Measurements from ENCODE around the gene ZNF662. TPM values are rescaled to one million over a fixed set of nuclear protein-coding genes. Genes with fewer than 3 reads are reported as not detected.

ZNF662 gene
- total RNA-seq, 4 donors from 2014 or later: 8.5 to 14.2 (median 9.8) TPM

- TF ChIP-seq POLR2A (IDR thresholded peaks at IDR 0.05): no peak
- H3K9me3 ChIP-seq: no peaks in the 10 kb centered on the region
- intact Hi-C loops (cut with DNase I): no loop called here
- no peak for DNase-seq
- 83% methylated on average over 6 to 10 of the region's 13 CpGs for WGBS, 2 donors
- no peaks in the 10 kb centered on the region for H3K27me3 ChIP-seq
- H3K4me1 ChIP-seq: no peaks in the 10 kb centered on the region
- H3K27ac ChIP-seq: no peak within 1 kb of the TSS
- H3K36me3 ChIP-seq: no peaks in the 10 kb centered on the region
- no peak within 1 kb of the TSS for H3K4me3 ChIP-seq (replicated peaks in 1 of 3)
Measured at GRCh38 chr3:42875325-42876151, 30.4 kb upstream of the ZNF662 start, which contains the start of gene CYP8B1. Gene CYP8B1 (minus strand): TSS chr3:42875879. CDS start chr3:42875816, 63 bp downstream.

GRCh38 chr3:42876401-42876800 lies 29.5 kb upstream of the ZNF662 start:
- no peak for TF ChIP-seq POLR2A (IDR thresholded peaks at IDR 0.05)
- no peak for TF ChIP-seq CTCF (IDR thresholded peaks at IDR 0.05)
- intact Hi-C loops (cut with DNase I): no loop called here
- no peaks in the 10 kb centered on the region for H3K9me3 ChIP-seq
- WGBS, 2 donors: 45 to 55% methylated on average over 1 of the region's 1 CpG
- no peaks in the 10 kb centered on the region for H3K27me3 ChIP-seq
- H3K36me3 ChIP-seq: no peaks in the 10 kb centered on the region
- H3K27ac ChIP-seq: no peak overlapping the region
- no peak overlapping the region for H3K4me3 ChIP-seq (replicated peaks in 1 of 3)
- no peak for DNase-seq
- peaks cover 3 to 4% of the 10 kb centered on the region in 2 donors for H3K4me1 ChIP-seq

GRCh38 chr3:42876940-42877720 lies 28.8 kb upstream of the ZNF662 start:
- intact Hi-C loops (cut with DNase I): no loop called here
- Histone ChIP-seq H3K4me3 (replicated peaks in 1 of 3) (no peak overlapping the region), H3K36me3 (no peaks in the 10 kb centered on the region), H3K9me3 (no peaks in the 10 kb centered on the region), H3K4me1 (peaks cover 5 to 7% of the 10 kb centered on the region in 2 donors), H3K27ac (no peak overlapping the region), H3K27me3 (no peaks in the 10 kb centered on the region)
- no peak for TF ChIP-seq CTCF (IDR thresholded peaks at IDR 0.05)
- no peak for TF ChIP-seq POLR2A (IDR thresholded peaks at IDR 0.05)
- 77% methylated on average over 7 of the region's 7 CpGs for WGBS, 2 donors
- DNase-seq: no peak

GRCh38 chr3:42877881-42878280 lies 28.1 kb upstream of the ZNF662 start:
- intact Hi-C loops (cut with DNase I): no loop called here
- 87 to 89% methylated on average over 2 of the region's 2 CpGs for WGBS, 2 donors
- TF ChIP-seq POLR2A (IDR thresholded peaks at IDR 0.05) (no peak), CTCF (IDR thresholded peaks at IDR 0.05) (no peak)
- no peak overlapping the region for H3K4me3 ChIP-seq (replicated peaks in 1 of 3)
- no peaks in the 10 kb centered on the region for H3K36me3 ChIP-seq
- peaks cover 5 to 7% of the 10 kb centered on the region in 2 donors for H3K4me1 ChIP-seq
- no peaks in the 10 kb centered on the region for H3K27me3 ChIP-seq
- no peak overlapping the region for H3K27ac ChIP-seq
- no peaks in the 10 kb centered on the region for H3K9me3 ChIP-seq
- no peak for DNase-seq

- 84 to 86% methylated on average over 9 of the region's 9 CpGs for WGBS, 2 donors
- DNase-seq: no peak
- TF ChIP-seq POLR2A (IDR thresholded peaks at IDR 0.05) (no peak), CTCF (IDR thresholded peaks at IDR 0.05) (no peak)
- Histone ChIP-seq H3K27me3 (no peaks in the 10 kb centered on the region), H3K4me3 (replicated peaks in 1 of 3) (peak overlapping the region in 1 of 3 donors; percentile 76), H3K27ac (peak overlapping the region in 1 of 3 donors; percentile 81), H3K4me1 (peaks cover 5 to 7% of the 10 kb centered on the region in 2 donors), H3K9me3 (no peaks in the 10 kb centered on the region), H3K36me3 (no peaks in the 10 kb centered on the region)
- intact Hi-C loops (cut with DNase I): loop anchor here (5.0 kb wide), 1 partner anchor 98 kb away; no protein-coding TSS in a partner anchor
Measured at GRCh38 chr3:42880183-42880582, 25.8 kb upstream of the ZNF662 start.

Measured in thyroid gland (tissue), 4 donors.